Activated T-cell treated with anti-CD3 and anti-CD28 coated beads, Interleukin-2, amount 50 U/mL, for 1 hour (primary cell): ENCODE results near the gene CAMK1.

Experiments used
- DNase-seq: peaks from one replicate; pipeline ENCODE4 v3.0.0-alpha.2; 2020

Gene CAMK1

DNA sequence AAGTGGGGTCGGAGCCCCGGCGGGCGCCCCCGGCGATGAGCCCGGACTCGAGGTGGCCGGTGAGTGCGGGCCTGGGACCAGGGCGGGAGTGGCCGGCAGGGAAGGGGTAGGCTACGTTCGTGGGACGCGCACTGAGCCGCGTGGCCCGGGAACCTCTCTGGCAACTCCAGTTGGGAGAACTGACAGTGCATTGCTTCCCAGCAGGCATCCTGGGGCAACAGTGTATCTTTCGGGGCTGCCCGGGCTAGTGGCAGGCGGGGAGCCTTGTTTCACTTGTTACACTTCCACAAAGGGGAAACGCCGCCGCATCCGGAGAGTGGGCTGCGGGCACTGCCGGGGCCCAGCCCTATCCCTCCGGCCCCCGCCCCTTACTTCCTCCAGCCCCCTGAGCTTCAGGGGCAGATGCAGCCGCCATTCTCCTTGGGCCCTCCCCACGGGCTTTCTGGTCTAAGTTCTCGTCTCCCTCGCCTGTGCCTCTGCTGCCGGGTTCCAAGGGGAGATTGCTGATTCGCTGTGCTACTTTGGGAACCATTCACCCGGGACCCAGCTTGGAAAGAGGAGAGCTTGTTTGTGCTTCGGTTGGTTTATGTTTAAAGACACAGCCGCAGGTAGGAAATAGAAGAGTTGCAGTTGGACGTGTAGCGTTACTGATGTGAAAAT, 37.5 kb downstream of the CAMK1 start:
- peak; percentile 38 for DNase-seq

DNA sequence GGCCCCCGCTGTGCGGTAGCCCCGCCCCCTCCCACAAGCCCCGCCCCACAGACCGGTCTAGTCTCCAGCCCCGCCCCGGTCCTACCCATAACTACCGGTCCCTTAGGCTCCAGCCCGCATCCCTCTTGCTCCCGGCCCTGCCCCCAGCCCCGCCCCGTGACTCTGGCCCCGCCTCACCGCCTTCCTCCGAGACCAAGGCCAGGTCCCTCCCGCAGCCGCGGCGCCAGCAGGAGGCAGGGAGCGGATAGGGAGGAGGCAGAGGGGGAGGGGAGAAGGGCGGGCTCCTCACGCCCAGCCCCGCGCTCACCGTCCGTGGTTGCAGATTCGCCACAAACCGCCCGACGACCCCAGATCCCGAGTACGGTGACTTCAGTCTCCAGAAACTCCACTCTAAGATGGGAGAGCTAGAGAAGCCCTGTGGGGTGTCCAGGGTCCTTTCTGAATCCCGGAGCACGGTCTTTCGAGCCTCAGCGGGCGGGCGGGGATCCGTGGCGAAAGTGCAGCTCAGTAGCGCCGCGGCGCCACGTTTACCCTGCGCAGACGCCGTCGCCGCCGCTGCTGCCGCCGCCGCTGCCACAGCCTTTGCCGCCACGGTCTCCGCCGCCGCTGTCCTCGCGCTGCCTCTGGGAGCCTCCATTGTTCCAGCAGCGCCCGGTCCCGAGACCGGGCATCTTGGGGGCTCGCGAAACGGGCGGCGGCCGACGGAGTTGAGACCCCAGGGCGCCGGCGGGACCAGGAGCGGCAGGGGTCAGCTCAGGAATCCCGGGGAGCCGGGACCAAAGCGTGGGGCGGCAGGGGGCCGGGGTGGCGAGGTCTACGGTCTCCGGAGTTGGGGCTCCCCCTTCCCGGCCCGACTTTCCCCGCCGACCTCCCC, 38.3 kb downstream of the CAMK1 start, which contains the start of gene BRPF1:
Gene BRPF1 (plus strand): TSS at position 530 of the 874 bp plus-strand sequence. CDS start 2,406 bp downstream, outside the sequence.
- DNase-seq = peak; percentile 98

DNA sequence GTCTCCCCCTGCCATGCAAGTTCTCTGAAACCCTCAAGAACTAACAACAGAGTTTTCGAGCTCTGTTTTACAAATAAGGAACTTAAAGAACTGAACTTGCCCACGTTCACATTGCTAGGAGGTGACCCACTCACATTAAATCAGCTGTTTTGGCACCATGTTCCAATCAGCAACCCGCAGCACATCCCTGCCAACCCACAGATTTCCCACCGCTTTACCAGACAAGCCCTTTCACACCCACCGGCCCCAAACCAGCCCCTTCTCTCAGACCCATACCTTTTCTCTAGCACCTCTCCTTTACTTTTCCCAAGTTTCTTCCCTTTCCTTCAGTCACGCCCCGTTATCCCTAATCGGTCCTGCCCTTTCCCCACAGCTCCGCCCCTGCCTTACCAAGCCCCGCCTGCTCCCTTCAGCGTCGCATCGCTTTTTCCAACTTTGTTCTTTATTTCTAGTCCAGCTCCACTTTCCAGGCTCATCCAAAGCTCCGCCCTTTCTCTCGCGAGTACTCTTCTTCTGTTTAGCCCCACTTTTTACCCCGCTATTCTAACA, 39.0 kb downstream of the CAMK1 start:
- no peak for DNase-seq

DNA sequence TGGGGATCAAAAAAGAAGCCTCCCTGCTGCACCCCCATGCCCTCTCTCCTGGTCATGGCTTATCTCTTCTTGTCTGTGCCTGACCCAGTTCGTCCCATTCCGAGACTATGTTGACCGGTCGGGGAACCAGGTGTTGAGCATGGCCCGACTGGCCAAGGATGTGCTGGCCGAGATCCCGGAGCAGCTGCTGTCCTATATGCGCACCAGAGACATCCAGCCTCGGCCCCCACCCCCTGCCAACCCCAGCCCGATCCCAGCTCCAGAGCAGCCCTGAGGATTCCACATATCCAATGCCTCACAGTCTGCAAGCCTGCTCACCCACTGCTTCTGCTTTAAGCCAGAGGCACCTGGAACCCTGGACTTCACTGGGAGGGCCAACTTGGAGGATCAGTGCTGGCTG, 40.3 kb downstream of the CAMK1 start:
- no peak for DNase-seq

DNA sequence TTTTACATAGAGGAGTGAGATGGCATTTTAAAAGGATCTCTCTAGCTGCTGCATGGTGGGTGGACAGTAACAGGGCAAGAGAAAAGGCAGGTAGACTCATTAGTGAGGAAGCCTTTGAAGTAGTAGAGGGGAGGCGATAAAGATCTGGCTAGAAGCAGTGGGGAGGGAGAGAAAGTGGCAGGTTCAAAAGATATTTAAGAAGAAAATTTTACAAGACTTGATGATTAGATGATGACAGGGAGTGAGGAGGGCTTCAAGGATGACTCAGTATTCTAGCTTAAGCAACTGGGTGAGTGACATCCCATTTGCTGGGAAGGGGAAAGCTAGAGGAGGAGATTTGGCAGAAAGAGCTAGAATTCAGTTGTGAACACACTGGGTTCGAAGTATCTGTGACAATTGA, 42.0 kb downstream of the CAMK1 start:
- DNase-seq = no peak

DNA sequence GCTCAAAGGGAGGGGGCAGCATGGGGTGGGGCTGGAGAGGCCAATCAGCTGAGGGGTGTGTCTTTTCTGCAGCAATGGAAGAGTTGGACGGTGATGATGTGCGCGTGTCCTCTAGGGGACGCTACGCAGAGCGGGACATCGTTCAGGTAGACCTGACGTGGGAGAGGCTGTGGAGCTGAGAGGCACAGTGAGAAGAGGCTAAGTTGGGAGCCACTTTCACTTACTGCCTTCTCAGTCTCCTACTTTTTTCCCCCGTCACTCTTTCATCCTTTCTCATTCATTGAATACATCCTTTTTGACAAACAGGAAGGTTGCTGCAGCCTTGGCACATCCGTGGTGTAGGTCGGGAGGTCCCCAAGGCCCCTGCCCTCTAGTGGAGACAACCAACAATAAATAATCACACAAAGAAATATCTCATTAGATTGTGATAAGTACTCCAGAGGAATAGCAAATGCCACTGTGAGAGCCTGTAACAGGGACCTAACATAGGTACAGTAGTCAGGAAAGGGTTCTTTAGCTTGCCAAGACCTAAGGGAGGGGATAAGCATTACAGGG, 42.6 kb downstream of the CAMK1 start:
- DNase-seq = peak; percentile 59

DNA sequence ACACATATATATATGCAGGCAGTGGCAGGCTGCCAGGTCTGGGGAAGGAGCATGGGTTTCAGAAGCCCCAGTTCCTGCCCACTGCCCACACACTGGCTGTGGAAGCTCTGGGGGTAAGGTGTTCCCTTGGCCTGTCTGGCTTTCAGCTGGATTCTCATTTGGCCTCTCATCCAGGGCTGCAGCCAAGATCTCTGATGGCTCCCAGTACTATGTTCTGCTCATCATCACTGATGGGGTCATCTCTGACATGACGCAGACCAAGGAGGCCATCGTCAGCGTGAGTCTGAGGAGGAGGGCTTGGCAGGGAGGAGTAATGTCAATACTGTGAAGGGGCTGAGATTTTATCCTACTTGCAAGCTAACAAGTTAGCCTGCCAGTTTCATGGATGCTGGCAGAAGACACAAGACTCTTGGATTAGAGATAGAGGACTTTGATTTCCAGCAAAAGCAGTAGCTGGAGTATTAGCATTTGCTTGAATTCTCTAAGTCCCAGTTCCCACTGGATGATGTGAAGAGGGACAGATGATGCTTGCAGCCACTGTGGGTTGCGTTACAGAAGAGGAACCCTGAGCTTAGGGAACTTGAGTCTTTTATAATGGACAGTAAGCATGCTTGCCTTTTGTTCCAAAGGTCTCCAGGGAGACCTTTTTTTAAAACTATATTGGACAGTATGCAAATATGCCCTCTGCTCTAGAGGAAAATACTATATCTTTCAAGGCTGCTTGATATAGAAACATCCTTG, 43.8 kb downstream of the CAMK1 start:
- DNase-seq = no peak

DNA sequence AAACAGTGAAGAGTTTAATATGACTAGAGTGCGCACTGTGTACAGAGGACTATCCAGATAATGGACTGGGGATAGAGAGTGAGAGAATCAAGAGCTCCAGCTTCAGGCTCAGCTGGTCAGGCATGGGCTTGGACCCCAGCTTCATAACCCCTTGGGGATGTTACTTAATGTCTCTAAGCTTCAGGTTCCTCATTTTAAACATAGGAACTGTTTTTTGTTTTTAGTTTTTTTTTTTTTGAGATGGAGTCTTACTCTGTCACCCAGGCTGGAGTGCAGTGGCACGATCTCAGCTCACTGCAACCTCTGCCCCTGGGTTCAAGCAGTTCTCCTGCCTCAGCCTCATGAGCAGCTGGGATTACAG, 48.1 kb downstream of the CAMK1 start:
- no peak for DNase-seq

DNA sequence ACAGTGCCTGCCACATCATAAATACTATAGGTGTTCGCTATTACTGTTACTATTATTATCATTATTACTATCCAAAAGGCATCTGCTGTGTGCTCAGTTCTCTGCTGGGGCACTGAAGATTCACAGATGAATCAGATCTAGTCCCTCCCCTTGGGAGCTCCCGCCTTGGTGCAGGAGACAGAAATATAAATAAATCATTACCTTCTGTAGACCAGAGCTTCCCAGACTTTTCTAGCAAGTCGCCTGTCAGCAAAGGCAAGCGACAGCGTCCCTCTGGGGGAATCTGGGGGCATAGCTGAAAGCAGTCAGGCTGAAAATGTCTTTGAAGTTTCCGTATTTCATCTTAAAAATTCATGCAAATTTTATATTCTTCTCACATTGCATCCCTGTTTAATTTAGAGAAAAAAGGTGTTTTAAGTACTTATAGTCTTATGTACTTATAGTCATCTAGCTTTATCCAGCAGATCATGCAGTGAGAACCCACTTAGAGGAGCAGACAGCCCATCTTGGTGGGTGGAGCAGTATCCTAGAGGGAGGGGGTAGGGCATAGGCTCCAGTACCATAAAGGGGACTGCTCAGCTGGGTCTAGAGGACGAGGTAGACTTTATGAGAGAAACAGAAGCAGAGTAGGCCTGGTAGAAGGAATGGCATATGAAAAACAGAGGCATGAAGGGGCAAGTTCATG, 48.6 kb downstream of the CAMK1 start:
- DNase-seq = no peak

DNA sequence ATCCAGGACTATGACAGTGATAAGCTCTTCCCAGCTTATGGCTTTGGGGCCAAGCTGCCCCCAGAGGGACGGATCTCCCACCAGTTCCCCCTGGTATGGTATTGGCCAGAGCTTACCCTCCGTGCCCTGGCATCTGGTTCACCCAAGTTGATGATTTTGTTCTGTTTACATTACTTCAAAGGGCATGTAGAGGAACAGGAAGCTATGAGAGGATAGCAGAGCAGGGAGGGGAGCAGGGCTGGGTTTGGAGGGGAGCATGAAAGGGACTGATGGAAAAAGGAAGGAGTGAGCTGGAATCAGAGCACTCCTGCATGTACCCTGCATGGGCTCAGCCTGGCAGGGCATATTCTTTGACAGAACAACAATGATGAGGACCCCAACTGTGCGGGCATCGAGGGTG, 51.6 kb downstream of the CAMK1 start:
- DNase-seq = no peak

DNA sequence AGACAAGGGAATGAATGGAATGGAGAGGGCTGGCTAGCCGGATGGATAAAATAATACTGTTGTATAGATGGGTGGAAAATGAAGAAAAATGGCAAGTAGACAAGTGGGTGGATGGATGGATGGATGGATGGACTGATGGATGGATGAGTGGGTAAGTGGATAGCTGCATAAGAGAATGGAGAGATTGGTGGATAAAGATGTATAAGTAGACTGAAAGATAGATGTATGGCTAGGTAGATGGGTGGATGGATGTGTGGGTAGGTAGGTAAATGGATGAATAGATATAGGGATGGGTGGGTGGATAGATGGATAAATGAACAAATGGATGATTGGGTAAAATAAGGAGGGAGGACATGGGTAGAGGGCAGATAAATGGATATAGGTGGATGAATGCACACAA, 52.2 kb downstream of the CAMK1 start:
- no peak for DNase-seq

DNA sequence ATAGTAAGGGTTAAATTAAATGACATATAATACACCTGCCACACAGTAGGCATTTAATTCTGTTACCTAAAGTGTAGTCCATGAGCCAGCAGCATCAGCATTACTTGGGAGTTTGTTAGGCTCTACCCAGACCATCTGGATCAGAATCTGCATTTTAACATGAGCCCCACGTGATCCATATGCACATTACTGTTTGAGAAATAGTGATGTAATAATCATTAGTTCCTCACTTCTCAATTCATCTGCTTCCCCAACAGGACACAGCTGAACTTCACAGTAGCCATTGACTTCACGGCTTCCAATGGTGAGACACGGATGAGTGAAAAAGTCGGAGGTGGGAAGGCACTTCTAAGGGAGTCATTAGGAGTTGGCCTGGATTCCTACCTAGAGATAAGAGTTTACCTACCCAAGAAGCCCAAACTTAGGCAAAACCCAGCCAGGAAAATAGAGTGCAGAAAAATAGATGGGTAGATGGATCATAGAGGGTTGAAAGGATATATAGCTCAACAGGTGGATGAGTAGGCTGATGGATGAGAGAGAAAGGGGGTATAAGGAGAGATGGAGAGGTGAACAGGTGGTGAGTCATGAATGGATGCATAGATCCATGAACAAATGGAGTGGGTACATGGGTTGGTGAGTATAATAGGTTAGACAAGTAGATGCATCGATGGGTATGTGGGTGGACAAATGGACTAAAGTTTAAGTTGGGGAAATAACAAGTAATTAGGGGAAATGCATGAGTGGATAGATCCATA, 52.8 kb downstream of the CAMK1 start:
- no peak for DNase-seq

DNA sequence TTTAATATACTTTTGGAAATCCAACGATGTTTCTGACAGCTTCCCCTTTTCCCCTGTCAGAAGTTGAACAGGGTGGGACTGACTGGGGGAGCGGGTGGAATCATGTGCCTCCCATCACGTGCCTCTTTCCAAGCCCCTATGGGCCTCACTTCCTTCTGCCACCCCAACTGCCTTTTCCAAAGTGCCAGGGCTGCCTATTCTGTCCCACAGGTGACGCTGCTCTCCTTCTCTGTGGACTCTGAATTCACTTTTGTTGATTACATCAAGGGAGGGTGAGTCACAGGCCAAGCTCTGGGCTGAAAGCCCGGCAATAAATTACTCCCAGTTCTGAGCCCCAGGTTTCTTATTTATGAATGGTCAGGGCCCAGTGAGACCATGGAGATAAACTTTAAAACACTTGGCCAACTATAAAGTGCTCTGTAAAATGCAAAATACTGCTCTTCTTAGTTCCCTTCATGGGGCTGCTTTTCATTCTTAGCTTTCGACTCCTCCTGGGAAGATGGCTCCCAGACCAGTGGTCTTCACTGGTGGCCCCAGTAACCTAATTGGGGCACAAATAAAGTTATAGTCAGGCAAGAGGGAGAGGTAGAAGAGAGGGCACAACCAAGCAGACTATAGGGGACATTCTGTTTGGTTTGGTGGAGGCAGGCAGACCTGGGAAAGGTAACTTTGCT, 53.8 kb downstream of the CAMK1 start:
- no peak for DNase-seq

DNA sequence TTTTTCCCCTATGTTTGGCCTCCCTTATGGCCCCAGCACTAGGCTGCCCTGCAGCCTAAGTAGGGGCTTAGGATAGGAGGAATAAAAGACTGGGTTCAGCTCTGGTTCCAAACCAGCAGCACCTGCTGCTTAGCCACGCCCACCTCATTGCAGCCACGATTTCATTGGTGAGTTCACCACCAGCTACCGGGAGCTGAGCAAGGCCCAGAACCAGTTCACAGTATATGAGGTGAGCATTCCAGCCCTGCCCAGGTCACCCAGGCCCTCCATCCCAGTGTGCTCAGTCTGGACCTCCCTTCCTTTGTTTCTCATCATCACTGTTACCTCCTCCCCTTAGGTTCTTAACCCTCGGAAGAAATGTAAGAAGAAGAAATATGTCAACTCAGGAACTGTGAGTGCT, 54.6 kb downstream of the CAMK1 start:
- no peak for DNase-seq

DNA sequence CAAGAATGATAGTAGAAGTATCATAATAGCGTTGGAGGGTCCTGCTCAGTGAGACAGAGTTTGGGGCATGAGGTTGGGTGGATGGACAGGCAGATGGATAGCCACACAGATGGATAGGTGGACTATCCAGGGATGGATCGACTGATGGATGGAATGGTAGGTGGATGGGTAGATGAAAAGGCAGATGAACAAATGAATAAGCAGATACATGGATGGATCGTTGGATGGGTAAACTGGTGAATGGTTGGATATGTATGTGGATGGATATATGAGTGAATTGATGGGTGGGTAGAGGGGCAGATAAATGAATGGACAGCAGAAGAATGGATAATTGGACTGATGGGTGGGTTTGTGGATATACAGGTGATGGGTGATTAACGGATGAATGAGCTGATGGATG, 56.6 kb downstream of the CAMK1 start:
- no peak for DNase-seq

DNA sequence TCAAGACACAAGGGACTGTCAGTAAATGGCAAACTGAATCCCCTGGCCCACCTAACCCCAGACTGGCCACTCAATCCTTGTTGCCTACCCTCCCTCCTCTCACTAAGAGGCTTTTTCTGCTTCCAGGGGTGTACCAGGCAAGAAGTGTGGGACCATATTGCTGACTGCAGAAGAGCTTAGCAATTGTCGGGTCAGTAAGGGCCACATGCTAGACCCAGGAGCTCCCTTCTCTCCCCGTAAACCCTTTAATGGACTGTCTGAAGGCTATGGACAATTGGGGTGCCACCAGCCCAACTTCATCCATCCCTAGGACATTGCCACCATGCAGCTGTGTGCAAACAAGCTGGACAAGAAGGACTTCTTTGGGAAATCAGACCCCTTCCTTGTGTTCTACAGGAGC, 57.3 kb downstream of the CAMK1 start:
- DNase-seq = no peak

DNA sequence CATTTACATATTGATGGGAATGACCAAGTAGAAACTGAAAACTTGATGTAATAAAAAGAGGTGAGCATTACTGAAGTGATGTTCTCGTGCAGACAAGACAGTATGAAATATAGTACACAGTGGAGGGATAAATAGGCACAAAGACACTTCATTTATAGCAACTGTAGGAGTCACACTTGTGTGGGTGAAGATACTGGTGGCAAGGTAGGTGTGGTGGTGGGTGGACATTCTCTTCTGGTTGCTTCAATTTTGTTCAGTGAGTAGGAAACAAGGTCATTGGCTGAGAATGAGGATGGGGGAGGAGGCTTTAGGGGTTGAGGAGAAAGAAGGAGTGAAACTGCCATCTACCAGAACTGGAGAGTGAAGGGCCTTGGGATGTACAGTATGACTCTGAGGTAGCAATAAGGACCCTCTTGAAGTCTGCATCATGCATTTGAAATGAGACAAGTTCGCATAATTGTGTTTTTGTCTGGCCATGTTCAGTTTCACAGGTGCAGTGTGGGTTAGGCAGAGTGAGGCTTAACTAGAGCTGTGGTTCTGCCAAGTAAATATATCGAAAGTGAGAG, 59.5 kb downstream of the CAMK1 start:
- no peak for DNase-seq
